NCI-H2107 (cell line): Measurements from ENCODE around the gene PRF1.
"Not testable (repeated sequence)": the region's sequence is repeated elsewhere in the genome, so short reads cannot be mapped to it uniquely, and the experiment has no call there.

Source experiments
- DNase-seq: peaks from one replicate; lab custom pipeline; 2025; lab: John Stamatoyannopoulos, UW

The PRF1 gene

DNA sequence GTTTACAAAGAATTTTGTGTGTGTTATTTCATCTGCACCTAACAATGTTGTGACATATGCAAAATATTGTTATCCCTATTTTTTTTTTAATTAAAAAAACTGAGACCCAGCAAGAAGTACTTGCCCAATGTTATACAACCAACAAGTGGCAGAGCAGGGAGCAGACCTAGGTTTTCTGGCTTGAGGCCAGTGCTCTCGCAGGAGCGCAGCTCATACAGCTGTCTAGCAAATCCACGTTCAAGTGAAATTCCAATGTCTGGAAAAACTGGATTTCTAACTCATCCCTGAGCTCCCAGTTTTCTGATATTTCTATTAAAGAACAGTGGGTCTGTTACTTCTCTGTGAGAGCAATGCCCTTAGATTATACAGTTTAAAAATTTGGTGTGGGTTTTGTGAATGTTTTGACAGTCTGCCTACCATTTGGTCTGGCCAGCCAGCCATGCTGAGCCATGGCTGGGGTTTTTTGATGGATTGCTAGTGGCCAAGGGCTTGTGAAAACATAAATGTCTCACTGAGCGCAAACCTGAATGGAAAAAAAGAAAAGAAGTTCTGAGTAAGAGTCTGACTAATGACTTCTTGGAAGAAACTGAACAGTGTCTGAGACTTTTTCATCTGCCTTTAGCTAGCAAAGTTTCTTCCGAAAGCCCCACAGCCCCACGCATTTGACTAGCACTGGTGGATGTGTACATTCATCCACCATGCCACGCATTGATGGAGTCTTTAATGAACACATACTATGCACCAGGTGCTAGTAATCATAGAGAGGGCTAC, 15.4 kb upstream of the PRF1 start:
- no peak for DNase-seq

DNA sequence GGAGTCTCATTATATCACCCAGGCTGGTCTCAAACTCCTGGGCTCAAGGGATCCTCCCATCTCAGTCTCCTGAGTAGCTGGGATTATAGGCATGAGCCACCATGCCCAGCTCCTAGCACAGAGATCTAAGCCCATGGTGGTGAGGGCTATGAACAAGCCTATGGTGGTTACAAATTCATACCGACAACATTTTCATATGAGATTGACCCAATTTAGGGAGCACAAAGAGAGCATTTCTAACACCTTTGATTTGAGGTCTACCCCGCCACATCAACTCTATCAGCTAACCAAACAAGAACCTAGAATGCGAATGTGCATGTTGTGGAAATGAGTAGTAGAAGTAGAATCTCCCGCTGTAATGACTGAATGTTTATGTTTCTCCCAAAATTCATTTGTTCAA, 14.2 kb upstream of the PRF1 start:
- DNase-seq: no peak

DNA sequence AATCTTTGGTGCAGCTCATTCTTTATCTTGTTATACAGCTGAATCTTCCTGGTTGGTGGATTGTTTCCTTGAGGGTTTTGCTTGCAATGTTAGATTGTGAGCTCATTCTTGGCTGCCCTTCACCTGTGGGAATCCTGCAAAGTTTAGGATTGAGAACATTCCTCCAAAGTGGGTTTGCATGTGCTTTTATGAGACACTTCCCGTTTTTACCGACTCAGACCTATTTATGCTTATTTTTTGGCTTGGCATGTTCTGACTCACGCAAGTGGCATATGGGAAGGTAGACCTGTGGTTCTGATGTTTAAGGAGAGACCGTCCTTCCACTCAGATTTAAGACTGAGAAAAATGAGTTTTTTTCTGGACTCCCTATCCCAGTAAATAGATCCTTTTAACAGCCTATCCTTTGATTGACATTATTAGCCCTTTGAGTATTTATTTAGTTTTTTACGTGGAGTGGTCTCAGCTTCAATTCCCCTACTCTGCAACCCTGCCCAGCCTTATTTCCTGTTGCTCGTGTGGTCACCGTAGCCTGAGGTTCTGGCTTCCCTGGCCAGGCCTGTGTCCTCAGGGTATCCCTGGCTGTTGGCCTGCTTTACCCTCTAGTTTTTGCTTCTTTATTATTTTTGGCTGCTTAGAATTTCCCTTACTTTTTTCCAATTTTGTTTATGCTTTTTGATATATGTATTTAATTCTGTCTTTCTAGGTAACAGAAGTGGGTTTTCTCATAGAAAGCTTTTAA, 13.4 kb upstream of the PRF1 start:
- no peak for DNase-seq

DNA sequence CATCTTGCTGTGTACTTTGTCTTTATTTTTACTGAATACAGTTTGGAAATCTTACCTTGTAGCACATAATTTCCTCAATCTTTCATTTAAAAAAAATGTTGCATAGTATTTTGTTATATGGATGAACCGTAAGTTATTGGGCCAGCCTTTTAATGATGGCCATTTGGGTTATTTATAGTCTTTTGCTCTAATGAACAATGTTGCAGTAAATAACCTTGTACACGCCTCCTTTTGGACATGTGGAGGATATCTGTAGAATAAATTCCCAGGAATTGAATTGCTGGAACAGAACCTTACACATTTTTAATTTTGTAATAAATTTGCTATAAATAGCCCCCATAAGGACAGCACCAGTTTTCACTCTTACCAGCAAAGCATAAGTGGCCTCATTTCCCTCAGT, 12.7 kb upstream of the PRF1 start:
- DNase-seq: no peak

DNA sequence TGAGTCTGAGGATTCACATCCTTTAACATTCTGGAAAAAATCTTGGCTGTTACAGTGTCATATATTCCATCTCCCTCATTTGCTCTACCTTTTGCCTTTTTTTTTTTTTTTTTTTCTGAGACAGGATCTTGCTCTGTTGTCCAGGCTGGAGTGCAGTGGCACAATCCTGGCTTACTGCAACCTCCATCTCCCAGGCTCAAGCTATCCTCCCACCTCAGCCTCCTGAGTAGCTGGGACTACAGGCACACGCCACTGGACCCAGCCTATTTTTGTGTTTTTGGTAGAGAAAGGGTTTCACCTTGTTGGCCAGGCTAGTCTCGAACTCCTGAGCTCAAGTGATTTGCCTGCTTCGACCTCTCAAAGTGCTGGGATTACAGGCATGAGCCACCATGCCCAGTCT, 11.8 kb upstream of the PRF1 start:
- DNase-seq: not testable (repeated sequence)

DNA sequence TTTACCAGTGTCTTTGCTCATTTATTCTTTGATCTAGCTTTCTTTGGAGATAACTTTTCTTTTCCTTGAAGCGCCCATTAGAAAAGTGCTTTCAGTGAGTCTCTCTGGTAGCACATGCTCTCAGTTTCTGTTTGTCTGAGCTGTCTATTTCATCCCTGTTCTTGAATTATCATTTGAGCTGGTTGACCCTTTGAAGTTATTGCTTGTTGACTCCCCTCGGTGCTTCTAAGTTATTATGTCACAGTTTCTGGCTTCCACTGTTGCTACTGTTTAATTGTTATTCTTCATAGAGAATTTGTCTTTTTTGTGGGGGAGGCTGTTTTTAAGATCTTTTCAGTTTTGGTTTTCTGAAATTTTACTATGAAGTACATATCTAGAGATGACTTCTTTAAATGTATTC, 11.4 kb upstream of the PRF1 start:
- DNase-seq: no peak

DNA sequence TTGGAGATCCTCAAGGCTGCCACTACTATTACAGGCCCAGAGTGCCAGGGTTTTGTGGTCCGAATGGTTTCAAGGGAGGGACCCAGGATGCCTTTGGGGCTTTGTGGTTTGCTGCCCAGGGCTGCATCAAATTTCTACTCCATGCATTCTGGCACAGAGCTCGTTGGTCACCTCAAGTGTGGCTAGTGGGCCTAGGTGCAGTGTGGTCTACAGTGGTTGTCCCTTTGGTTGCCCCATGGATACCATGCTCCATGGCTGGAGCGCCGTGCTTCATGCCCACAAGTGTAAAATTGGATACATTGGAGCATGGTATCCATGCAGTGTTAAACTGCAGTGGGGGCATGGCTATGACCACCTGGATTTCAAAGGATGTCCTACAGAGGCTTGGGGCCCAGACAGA, 5.4 kb upstream of the PRF1 start:
- DNase-seq: no peak

DNA sequence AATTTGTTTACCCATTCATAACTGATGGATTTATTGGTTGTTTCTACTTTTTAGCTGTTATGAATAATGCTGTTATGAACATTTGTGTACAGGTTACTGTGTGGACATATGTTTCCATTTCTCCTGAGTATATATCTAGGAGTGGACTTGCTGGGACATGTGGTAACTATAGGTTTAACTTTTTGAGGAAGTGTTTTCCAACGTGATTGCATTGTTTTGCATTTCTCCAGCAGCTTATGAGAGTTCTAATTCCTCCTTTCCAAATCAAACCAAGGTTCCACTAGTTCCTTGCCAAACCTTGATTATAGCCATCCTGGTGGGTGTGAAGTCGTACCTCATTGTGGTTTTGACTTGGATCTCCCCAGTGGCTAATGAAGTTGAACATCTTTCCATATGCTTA, 2.6 kb upstream of the PRF1 start:
- no peak for DNase-seq

DNA sequence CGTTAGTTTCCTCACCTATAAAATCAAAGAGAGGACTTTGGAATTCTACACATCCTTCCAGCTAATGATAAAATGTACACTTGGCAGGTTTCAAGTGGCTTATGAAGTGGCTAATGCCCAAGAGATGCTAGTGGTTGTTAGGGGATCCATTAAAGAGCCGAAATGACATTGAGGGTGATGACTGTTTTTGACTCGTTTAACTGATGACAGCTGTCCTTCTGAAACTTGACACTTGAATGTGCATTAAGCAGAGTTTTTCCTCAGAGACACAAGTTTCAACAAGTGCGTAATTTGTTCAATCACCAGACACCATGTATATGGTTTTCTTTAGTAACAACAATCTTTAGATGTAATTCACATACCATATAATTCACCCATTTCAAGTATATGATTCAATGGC, 1.6 kb upstream of the PRF1 start:
- DNase-seq: no peak

DNA sequence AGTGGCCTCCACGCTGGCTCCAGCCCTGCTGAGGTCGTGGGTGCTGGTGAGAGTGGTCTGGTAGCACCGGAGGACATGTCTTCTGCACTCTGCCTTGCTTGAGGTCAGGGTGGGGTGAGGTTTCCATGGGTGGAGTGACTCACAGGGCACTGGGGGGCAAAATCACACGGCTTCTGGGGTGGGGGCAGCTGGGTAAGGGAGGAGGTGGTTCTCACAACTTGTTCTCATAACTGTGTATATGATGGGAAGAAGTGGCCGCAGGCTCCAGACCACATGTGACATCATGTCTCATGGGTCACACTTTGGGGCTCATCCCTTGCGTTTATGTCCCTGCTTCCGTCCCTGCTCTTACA, 884 bp upstream of the PRF1 start:
- DNase-seq: no peak

DNA sequence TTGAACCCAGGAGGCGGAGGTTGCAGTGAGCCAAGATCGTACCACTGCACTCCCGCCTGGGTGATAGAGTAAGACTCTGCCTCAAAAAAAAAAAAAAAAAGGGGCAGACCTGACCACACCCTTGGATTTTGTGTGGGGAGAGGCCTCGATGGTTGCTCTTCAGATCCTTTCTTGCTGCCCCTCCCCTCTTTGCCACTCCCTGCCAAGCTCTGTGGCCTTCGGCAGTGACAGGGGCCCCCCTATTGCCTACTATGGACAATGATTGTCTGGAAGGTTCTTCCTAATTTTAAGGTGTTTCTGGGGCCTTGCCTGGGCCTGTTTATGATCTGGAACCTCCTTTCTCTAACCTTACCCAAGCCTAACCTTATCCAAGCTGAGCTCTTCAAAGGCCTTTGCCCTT, 795 bp downstream of the PRF1 start:
- no peak for DNase-seq

DNA sequence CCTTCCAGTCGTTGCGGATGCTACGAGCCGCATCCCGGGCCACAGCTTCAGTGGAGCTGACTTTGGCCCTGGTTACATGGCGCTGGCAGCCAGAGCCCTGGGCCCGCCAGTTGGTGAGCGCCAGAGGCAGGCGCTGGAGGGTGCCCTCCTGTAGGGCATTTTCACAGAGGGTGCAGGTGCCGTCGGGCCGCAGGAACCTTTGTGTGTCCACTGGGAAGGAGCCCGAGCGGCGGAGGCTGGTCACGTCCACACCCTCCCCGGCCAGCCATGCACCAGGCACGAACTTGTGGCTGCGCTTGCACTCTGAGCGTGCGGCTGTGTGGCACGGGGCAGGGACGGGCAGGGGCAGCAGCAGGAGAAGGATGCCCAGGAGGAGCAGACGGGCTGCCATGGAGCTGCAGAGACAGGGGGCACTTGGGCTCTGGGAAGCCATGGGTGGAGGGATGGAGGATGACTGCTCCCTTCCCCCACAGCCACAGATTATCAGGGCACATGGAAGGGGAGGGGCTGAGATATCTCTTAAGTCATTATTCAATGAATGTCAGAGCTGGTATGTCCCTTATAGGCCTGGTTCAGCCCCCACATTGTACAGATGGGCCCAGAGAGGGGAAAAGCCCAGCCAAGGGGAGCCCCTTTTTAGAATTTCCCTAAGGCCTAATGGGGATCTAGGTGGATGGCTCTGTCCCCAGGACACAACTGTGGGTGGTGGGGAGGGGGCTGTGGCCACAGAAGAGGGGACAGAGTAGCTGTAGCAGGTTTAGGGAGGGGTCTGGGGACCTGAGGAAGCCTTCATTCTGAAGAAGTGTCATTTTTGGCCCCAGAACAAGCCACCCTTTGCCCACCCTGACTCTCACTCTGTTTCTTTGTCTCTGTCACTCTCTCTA, 1.8 kb downstream of the PRF1 start:
- no peak for DNase-seq

DNA sequence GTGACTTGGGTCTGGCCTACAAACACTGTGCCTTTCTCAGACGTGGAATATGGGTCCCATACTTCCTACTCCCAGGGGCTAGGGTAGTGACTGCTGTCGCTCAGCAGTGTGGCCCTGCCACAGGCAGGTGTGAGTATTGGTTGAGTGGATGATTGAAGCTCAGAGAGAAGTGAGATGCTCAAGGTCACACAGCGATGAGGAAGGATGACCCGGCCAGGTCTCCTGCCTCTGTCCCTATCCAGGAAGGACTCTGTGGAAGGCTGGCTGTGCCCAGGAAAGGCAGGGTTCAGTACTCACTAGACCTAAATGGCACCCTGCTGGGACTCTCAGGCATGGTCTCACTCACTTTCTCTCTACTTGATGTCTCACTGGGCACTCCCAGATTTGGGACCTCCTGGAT, 2.8 kb downstream of the PRF1 start:
- no peak for DNase-seq

DNA sequence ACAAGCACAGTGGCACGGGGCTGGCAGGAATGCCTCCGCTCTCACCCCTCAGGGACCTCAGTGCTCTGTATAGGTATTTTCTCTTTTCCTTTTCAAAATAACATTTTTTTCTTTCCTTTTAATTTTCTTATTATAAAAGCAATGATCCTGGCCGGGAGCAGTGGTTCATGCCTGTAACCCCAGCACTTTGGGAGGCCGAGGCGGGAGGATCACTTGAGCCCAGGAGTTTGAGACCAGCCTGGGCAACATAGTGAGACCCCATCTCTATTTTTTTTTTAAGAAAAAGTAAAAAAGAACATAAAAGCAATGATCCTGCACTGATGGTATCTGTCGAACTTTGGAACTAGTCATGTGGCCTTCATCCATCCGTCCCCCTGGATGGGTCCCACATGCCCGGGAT, 3.2 kb downstream of the PRF1 start:
- DNase-seq: no peak

DNA sequence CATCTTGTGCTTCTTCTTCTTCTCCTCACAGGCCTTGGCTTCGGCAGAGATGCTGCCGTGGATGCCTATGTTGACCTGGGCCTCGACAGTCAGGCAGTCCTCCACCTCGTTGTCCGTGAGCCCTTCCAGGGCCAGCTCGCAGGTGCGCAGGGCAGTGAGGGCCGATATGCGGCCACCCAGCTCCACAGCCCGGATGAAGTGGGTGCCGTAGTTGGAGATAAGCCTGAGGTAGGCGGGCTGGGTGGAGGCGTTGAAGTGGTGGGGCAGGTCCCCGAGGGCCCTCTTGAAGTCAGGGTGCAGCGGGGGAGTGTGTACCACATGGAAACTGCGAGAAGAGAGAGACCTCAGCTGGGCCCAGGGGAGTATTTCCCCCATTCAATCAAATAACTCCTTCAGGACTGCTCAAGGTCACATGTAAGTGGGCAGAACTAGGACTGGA, 3.7 kb downstream of the PRF1 start:
- no peak for DNase-seq

DNA sequence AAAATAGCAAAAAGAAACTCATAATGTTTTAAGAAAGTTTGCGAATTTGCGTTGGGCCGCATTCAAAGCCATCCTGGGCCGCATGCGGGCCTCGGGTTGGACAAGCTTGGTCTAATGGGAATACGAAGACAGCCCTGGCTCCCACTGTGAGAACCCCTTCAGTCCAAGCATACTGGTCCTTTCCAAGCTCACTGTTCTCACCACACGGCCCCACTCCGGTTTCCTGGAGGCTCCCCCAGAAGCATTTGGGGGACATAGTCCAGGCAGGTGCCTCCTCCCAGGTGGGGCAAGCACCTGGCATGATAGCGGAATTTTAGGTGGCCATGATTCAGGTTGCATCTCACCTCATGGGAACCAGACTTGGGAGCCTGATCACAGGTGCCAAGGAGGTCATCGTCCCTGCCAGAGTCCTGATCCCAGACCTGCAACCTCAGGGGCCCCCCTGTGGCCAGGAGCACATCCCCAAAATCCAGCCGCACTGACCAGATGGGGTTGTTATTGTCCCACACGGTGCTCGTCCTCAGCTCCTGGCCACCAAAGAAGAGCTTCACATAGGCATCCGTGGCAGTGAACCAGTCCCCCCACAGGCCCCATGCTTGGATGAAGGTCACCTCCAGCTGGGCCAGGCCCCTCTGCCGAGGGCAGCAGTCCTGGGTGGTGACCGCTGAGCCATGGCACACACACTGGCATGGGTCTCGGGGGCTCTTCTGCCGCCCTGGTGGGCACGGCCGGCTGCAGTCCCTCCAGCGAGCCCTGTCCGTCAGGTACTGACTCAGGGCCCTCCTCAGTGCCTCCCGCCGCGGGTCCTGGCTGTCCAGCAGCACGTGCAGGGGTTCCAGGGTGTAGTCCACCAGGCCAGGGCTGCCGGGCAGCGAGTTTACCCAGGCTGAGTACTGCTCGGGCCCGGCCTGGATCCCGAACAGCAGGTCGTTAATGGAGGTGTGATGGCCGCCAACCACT, 4.4 kb downstream of the PRF1 start:
- no peak for DNase-seq

DNA sequence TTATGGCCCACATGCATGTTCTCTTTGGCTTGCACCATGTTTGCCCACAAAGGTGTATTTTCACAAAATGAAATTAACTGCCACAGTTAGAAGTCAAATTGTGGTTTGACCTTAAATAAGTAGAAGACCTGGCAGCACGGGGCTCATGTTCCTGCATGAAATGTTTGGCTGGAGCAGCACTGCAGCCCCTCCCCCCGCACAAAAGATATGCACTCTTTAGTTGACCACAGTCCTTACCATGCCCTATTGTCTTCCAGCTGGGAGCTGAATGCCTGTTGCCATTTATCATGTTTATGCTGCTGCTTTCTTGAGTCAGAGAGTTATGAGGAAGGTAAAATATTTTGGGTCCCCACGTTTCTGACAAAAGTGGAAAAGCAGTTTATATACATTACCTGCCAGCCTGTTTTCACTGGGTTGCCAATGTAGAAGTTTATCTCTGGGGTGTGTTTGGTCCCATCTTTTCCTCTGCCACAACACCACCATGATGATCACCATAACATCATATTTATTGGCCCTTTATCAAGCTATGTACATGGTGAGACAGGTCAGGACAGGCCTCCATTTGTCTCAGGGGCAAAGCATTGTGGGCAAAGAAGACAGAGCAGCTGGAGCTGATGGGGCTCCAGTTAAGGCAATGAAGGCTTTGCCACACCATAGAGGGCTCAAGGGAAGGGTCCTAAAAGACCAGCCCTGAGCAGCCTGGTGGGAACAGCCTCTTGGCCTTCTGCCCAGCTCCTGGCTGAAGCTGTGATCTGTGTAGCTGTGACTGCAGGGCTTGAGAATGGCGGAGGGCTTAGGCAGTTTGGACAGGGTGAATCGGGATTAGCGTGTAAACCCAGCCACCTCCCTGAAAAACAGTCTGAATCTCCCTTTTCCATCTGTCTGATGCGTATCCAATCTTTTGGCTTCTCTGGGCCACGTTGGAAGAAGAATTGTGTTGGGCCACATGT, 5.4 kb downstream of the PRF1 start:
- no peak for DNase-seq

DNA sequence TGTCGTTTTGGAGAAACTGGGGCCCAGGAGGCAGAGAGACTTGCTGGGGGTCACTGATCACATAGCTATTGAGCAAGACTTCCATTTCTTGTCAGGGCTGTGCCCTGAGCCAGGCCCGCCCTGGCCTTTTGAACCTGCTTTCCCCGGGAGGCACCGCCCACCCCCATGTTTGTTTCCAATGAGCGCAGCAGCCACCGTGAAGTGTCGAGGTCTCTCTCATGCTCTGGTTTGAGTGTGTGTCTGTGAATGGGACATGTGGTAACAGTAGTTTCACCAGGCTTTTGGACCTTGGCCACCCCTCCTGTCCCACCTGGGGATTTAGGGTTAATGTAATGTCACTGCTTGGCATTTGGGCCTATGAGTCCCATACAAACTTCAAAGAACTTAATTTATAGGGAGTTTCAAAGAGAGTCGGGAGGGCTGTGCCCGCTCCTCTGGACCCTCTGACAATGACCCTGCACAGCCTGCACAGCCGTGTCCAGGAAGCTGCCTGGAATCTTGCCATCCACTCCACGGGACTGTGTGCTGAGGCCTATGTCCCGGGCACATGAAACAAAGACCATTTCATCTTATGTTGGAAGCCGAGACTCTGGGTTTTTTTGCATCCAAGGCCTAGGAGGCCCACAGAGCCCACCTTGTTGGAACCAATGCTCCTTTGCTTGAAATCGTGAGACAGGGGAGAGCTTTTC, 6.3 kb downstream of the PRF1 start:
- no peak for DNase-seq

DNA sequence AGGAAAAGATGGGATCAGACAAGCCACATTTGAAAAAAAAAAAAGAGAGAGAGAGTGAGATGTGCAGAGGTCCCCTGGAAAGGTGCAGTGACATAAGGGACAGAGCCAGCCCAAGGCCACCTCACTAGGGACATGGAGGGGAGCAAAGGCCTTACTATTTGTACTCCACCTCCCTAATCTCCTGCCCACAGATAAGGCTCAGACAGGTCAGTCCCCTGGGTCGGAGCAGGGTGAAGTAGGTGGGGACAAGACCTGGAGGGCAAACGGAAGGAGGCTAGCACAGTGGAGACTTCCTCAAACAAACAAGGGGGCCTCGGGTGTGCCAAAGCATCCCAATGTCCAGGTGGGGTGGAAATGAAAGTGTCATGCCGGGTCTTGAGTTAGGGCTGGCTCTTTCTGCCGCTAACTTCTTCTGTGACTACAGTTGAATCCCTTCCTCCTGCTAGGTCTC, 7.0 kb downstream of the PRF1 start:
- DNase-seq: no peak

DNA sequence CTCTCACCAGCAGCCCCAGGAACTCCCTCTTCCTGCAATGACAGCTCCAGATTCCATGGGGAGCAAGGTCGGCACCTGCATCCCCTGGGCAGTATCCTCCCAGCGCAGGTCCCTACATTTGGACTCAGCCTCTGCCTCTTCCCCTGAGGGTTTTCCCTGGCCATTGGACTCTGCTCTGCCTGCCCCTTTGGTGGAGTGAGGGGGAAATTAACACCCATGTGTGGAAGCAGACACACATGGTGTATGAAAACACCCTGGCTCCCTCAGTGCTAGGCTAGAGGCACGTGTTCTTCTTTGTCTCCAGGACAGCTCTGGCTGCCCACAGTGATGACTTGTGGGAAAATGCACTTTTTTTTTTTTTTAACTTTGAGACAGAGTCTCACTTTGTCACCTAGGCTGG, 8.4 kb downstream of the PRF1 start:
- no peak for DNase-seq
